ENCODE results near the gene DTD1. TPM values are rescaled to one million over a fixed set of nuclear protein-coding genes. Genes with fewer than 3 reads are reported as not detected.

DTD1 gene
- total RNA-seq, 1 donor from 2014 or later: 23.7 TPM

DNA sequence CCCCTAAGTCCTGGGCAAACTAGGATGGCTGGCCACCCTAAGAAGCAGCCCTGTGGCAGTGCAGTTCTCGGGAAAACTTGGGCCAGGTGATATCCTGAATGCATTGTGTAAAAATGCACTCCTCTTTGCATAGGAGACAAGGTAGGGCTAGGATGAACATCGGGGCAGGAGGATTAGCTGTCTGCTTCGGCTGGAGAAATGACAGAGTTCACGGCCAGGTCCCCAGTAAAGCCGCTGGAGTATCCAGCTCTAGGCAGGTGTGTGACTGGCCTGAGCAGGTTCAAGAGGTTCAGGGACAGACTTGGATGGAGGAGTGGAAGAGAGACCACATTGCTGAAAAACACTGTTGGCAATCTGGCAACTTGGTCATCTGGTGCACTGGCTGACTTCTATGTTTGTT is 26.4 kb downstream of the DTD1 start:
- H3K9me3 Mint-ChIP-seq: peaks cover 8% of the 10 kb centered on the region
- no peak for DNase-seq (ENCODE audit: low spot score in 2 of 2, unreplicated experiment in 2 of 2)
- H3K27ac Mint-ChIP-seq: no peak overlapping the region
- H3K4me1 Mint-ChIP-seq: no peaks in the 10 kb centered on the region
- H3K27me3 Mint-ChIP-seq (ENCODE audit: low read depth): no peaks in the 10 kb centered on the region
- no peak overlapping the region for H3K4me3 Mint-ChIP-seq
- peaks cover 16% of the 10 kb centered on the region for H3K36me3 Mint-ChIP-seq
- TF ChIP-seq, protein P1, sequence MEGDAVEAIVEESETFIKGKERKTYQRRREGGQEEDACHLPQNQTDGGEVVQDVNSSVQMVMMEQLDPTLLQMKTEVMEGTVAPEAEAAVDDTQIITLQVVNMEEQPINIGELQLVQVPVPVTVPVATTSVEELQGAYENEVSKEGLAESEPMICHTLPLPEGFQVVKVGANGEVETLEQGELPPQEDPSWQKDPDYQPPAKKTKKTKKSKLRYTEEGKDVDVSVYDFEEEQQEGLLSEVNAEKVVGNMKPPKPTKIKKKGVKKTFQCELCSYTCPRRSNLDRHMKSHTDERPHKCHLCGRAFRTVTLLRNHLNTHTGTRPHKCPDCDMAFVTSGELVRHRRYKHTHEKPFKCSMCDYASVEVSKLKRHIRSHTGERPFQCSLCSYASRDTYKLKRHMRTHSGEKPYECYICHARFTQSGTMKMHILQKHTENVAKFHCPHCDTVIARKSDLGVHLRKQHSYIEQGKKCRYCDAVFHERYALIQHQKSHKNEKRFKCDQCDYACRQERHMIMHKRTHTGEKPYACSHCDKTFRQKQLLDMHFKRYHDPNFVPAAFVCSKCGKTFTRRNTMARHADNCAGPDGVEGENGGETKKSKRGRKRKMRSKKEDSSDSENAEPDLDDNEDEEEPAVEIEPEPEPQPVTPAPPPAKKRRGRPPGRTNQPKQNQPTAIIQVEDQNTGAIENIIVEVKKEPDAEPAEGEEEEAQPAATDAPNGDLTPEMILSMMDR (IDR thresholded peaks at IDR 0.05; ENCODE audit: unreplicated experiment): no peak

DNA sequence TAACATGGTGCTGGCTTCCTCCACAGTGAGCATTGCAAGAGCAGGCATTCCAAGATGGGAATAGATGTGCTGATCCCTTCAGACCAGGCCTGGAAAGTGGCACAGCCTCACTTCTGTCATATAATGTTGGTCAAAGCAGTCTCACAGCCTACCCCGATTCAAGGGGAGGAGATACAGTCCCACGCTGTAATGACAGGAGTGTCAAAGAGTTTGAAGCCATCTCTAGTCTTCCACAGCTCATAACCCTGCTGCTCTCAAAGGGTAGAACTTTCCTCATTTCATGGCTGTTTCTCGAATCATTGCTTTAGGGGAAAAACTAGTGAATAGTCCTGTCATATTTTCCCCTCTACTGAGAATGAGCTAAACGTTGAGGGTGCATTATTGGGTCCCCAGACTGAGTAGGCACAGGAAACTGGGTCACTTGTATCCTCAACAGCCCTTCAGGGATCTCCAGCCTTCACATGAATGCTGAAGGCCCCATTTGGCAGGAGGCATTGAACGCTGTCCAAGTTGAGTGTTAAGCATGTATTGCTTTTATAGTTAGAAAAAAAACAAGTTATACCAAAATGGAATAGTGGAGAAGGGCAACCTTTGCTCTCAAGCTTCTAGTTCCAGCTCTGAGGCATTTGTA is 27.3 kb downstream of the DTD1 start:
- no peak for DNase-seq (ENCODE audit: low spot score in 2 of 2, unreplicated experiment in 2 of 2)
- Mint-ChIP-seq H3K27me3 (ENCODE audit: low read depth) (no peaks in the 10 kb centered on the region), H3K9me3 (peaks cover 8% of the 10 kb centered on the region), H3K4me1 (no peaks in the 10 kb centered on the region), H3K4me3 (no peak overlapping the region), H3K27ac (no peak overlapping the region), H3K36me3 (peaks cover 16% of the 10 kb centered on the region)
- TF ChIP-seq, protein P1 (IDR thresholded peaks at IDR 0.05; ENCODE audit: unreplicated experiment): no peak

- Mint-ChIP-seq H3K27ac (no peak overlapping the region), H3K4me1 (no peaks in the 10 kb centered on the region), H3K27me3 (ENCODE audit: low read depth) (no peaks in the 10 kb centered on the region), H3K9me3 (peaks cover 8% of the 10 kb centered on the region), H3K36me3 (peaks cover 13% of the 10 kb centered on the region), H3K4me3 (no peak overlapping the region)
- DNase-seq (ENCODE audit: low spot score in 2 of 2, unreplicated experiment in 2 of 2): no peak
- TF ChIP-seq, protein P1 (IDR thresholded peaks at IDR 0.05; ENCODE audit: unreplicated experiment): no peak
Observed at GRCh38 chr20:18621004-18621403, 33.1 kb downstream of the DTD1 start.

DNA sequence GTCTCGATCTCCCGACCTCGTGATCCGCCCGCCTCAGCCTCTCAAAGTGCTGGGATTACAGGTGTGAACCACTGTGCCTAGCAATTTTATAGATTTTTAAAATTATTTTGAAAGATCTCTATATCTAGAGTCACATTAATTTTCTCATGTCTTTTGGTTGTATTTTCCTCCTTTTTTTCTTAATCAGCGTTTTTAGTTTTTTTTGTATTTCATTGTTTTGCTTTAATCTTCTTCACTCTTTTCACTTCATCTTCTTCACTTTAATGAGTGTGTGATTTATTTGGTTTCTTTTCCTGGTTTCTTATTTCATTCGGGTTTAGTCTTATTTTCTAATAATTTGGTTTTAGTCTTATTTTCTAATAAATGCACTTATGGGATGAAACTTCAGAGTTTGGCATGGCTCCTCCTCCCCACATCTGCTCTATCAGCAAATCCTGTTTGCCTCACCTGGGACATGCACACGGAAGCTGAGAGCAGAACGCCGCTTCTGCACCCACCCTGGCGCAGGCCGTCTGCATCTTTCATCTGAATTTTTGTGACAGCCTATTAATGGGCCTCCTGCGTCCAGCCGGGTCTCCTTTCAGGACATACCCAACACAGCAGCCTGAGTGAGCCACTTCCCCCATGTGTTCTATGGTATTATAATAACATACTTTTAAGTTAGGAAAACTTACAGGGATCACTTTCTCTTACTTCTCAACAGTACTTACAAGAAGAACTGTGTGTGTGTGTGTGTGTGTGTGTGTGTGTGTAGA is 35.5 kb downstream of the DTD1 start:
- H3K36me3 Mint-ChIP-seq: peaks cover 2% of the 10 kb centered on the region
- no peak for DNase-seq (ENCODE audit: low spot score in 2 of 2, unreplicated experiment in 2 of 2)
- H3K4me3 Mint-ChIP-seq: no peak overlapping the region
- no peaks in the 10 kb centered on the region for H3K4me1 Mint-ChIP-seq
- H3K27me3 Mint-ChIP-seq (ENCODE audit: low read depth): no peaks in the 10 kb centered on the region
- H3K27ac Mint-ChIP-seq: no peak overlapping the region
- TF ChIP-seq, protein P1 (IDR thresholded peaks at IDR 0.05; ENCODE audit: unreplicated experiment): no peak
- no peaks in the 10 kb centered on the region for H3K9me3 Mint-ChIP-seq

DNA sequence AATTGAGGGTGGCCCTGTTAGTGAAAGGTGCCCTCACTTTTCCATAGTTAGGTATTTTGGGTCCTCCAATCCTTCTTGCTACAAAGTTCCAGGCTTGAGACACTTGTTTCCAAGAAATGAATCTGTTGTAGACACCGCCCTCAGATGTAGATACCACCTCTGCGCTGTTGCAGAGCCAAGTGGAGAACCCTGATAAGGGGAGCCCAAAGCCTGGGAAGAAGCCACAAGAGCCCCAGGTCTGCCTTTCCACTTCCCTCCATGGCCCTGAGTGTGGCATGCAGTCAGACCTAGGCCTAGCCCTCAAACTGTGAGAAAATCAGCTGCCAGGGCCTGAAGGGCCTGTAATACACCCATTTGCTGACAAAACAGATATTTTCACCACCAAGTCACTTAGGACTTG is 37.1 kb downstream of the DTD1 start:
- no peaks in the 10 kb centered on the region for H3K27me3 Mint-ChIP-seq (ENCODE audit: low read depth)
- DNase-seq (ENCODE audit: low spot score in 2 of 2, unreplicated experiment in 2 of 2): no peak
- TF ChIP-seq, protein P1 (IDR thresholded peaks at IDR 0.05; ENCODE audit: unreplicated experiment): no peak
- no peak overlapping the region for H3K27ac Mint-ChIP-seq
- H3K9me3 Mint-ChIP-seq: no peaks in the 10 kb centered on the region
- peaks cover 2% of the 10 kb centered on the region for H3K36me3 Mint-ChIP-seq
- no peak overlapping the region for H3K4me3 Mint-ChIP-seq
- H3K4me1 Mint-ChIP-seq: no peaks in the 10 kb centered on the region

Measured in mesothelial cell of epicardium (in vitro differentiated cells).